Endothelial cell (in vitro differentiated cells): ENCODE measurements around the gene EML2. TPM values are rescaled to one million over a fixed set of nuclear protein-coding genes. Genes with fewer than 3 reads are reported as not detected.
A peak's percentile ranks its signal among the peaks of the same experiment; 100 is the strongest.
"Not testable (repeated sequence)": the region's sequence is repeated elsewhere in the genome, so short reads cannot be mapped to it uniquely, and the experiment has no call there.

ENCODE experiments used
- DNase-seq: peaks from one replicate; pipeline ENCODE4 v3.0.0; 2021; ENCODE audit warnings: low spot score
- H3K27ac Mint-ChIP-seq: one replicate; pipeline ENCODE4 v1.8.0; 2021; ENCODE audit warnings: mixed read lengths, inconsistent platforms; ENCODE audit not compliant: unreplicated experiment
- H3K27me3 Mint-ChIP-seq: one replicate; pipeline ENCODE4 v1.8.0; 2021; ENCODE audit warnings: mild to moderate bottlenecking, moderate library complexity, mixed read lengths, inconsistent platforms; ENCODE audit not compliant: unreplicated experiment
- H3K36me3 Mint-ChIP-seq: one replicate; pipeline ENCODE4 v1.8.0; 2021; ENCODE audit warnings: mild to moderate bottlenecking, low read depth, mixed read lengths, inconsistent platforms; ENCODE audit not compliant: unreplicated experiment
- H3K4me1 Mint-ChIP-seq: one replicate; pipeline ENCODE4 v1.8.0; 2021; ENCODE audit warnings: mild to moderate bottlenecking, mixed read lengths, inconsistent platforms; ENCODE audit not compliant: unreplicated experiment
- H3K4me3 Mint-ChIP-seq: one replicate; pipeline ENCODE4 v1.8.0; 2021; ENCODE audit warnings: mild to moderate bottlenecking, mixed read lengths, inconsistent platforms; ENCODE audit not compliant: unreplicated experiment
- H3K9me3 Mint-ChIP-seq: one replicate; pipeline ENCODE4 v1.8.0; 2021; ENCODE audit warnings: mixed read lengths, inconsistent platforms; ENCODE audit not compliant: unreplicated experiment
- total RNA-seq: library from RNA; stranded (reverse); fragmentation: NEBNext Ultra II Directional; extraction: Animal tissue kit (Norgen Biotek cat#: 25700); gene quantifications from one replicate; pipeline ENCODE4 v1.2.1, GENCODE V29; 2021; ENCODE audit not compliant: unreplicated experiment
- TF ChIP-seq, protein P1 (sequence below): fragments of 200-600 bp; sonication (generic); IDR thresholded peaks from one replicate; pipeline ENCODE4 v1.5.0; 2021; ENCODE audit warnings: antibody characterized with exemption; ENCODE audit not compliant: unreplicated experiment

EML2 gene
- total RNA-seq, 1 donor from 2014 or later: 20.3 TPM

DNA sequence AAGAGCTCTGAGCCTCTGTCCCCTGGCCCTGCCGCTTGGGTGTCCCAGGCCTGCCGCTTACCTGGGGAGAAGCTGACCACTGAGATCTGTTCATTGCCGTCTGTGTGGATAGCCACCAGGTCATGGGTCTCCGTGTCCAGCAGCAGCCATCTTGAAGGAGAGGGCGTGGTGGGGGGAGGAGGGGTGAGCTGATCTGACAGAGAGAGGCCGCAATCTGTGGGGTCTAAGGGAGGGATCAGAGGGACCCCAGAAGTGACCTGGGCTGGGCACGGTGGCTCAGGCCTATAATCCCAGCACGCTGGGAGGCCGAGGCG, 22.5 kb downstream of the EML2 start:
- H3K4me1 Mint-ChIP-seq: peaks cover 3% of the 10 kb centered on the region
- TF ChIP-seq, protein P1, sequence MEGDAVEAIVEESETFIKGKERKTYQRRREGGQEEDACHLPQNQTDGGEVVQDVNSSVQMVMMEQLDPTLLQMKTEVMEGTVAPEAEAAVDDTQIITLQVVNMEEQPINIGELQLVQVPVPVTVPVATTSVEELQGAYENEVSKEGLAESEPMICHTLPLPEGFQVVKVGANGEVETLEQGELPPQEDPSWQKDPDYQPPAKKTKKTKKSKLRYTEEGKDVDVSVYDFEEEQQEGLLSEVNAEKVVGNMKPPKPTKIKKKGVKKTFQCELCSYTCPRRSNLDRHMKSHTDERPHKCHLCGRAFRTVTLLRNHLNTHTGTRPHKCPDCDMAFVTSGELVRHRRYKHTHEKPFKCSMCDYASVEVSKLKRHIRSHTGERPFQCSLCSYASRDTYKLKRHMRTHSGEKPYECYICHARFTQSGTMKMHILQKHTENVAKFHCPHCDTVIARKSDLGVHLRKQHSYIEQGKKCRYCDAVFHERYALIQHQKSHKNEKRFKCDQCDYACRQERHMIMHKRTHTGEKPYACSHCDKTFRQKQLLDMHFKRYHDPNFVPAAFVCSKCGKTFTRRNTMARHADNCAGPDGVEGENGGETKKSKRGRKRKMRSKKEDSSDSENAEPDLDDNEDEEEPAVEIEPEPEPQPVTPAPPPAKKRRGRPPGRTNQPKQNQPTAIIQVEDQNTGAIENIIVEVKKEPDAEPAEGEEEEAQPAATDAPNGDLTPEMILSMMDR: no peak
- peaks cover 9% of the 10 kb centered on the region for H3K27me3 Mint-ChIP-seq
- DNase-seq: no peak
- H3K27ac Mint-ChIP-seq: no peak overlapping the region
- H3K4me3 Mint-ChIP-seq: peak overlapping the region; percentile 69
- no peaks in the 10 kb centered on the region for H3K9me3 Mint-ChIP-seq
- peaks cover 10% of the 10 kb centered on the region for H3K36me3 Mint-ChIP-seq

GRCh38 chr19:45615795-45616703, 23.1 kb downstream of the EML2 start:
- H3K9me3 Mint-ChIP-seq: no peaks in the 10 kb centered on the region
- peak overlapping the region; percentile 95 for H3K4me3 Mint-ChIP-seq
- H3K4me1 Mint-ChIP-seq: peaks cover 3% of the 10 kb centered on the region
- DNase-seq: peak; percentile 98
- peaks cover 9% of the 10 kb centered on the region for H3K27me3 Mint-ChIP-seq
- peak overlapping the region; percentile 99 for H3K27ac Mint-ChIP-seq
- TF ChIP-seq, protein P1: no peak
- H3K36me3 Mint-ChIP-seq: peaks cover 10% of the 10 kb centered on the region

- not testable (repeated sequence) for H3K27ac Mint-ChIP-seq, H3K4me1 Mint-ChIP-seq, DNase-seq, H3K9me3 Mint-ChIP-seq, H3K4me3 Mint-ChIP-seq, H3K36me3 Mint-ChIP-seq, H3K27me3 Mint-ChIP-seq
Observed at GRCh38 chr19:45615056-45615455, 24.1 kb downstream of the EML2 start.

DNA sequence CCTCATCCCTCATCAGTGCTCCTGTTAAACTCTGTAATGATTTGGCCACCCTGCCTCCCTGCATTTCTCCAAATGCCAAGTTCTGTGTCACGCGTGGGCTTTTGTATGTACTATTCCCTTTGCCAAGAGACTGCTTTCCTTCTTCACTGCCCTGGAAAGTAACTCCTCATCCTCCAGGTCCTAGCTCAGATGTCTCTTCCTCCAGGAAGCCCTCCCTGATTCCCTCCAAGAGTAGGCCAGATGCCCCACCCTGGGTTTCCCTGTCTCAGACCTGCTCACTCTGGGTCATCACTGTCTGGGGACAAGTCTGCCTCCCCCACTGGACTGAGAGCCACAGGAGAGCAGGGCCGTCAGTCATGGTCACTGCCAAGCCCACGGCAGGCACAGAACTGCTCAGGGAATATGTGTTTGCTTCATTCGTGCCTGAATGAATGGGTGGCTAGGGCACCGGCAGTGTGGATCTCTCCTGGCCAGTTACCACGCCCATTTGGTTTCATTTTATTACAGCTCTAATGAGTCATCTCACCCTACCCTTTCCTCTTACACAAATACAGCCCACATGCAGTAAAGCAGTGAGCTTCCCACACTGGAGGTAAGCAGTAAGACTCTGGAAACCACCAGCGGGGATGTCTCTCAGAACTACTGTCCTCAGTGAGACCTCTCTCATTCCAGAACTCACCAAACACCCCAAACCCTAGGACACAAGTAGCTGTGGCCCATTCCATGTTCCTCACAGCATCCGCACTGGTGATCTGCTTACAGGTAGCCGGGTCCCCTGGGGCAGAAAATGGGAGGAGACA, 25.1 kb downstream of the EML2 start:
- Mint-ChIP-seq H3K4me3 (peak overlapping the region; percentile 73), H3K4me1 (peaks cover 3% of the 10 kb centered on the region), H3K27ac (peak overlapping the region; percentile 38), H3K27me3 (peaks cover 6% of the 10 kb centered on the region), H3K36me3 (peaks cover 18% of the 10 kb centered on the region), H3K9me3 (no peaks in the 10 kb centered on the region)
- TF ChIP-seq, protein P1: no peak
- no peak for DNase-seq

GRCh38 chr19:45608948-45609347, 30.2 kb downstream of the EML2 start:
- Mint-ChIP-seq H3K4me3 (peak overlapping the region; percentile 73), H3K27ac (peak overlapping the region; percentile 62)
- TF ChIP-seq, protein P1: no peak

More at GRCh38 chr19:45608948-45609347, 30.2 kb downstream of the EML2 start:
- H3K4me1 Mint-ChIP-seq: peaks cover 3% of the 10 kb centered on the region
- no peak for DNase-seq
- H3K27me3 Mint-ChIP-seq: peaks cover 4% of the 10 kb centered on the region
- no peaks in the 10 kb centered on the region for H3K9me3 Mint-ChIP-seq
- H3K36me3 Mint-ChIP-seq: peaks cover 17% of the 10 kb centered on the region
